ENCODE results near the gene FBXO21.

DNA sequence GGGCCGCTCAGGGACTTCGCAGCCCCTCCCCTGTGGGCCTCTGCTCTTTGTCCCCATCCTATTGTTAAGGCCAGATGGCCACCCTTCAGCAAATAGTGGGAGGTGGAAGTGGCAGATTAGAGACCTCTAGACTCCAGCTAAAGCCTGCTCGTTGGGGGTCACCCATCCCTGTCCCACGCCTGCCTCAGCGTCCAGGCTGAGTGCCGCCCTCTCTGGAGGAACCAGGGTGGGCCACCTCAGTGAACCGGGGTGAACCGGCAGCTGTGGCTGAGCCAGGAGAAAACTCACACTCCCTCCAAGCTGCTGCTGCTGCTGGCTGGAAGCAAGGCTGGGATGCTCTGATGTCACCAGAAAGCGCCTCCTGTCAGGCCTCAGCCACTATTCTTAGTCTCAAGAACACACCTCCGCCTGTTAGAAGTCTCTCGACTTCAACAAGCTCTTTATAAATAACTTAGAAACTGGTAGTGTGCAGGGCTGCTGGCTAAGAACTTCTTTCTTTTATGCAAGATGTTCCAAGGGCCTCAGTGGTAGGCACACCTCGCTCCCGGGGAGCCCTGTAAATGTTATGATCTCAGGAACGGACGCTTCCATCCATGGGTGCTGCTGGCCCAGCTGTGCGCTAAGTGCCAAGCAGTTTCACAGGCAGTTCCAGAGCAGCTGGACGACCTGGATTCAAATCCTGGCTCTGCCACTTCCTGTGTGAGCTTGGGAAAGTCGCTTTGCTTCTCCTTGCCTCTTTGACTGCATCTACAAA lies 71.3 kb downstream of the FBXO21 start:
- TF ChIP-seq POLR2A (IDR thresholded peaks at IDR 0.05), result no peak
- TF ChIP-seq, protein P1, sequence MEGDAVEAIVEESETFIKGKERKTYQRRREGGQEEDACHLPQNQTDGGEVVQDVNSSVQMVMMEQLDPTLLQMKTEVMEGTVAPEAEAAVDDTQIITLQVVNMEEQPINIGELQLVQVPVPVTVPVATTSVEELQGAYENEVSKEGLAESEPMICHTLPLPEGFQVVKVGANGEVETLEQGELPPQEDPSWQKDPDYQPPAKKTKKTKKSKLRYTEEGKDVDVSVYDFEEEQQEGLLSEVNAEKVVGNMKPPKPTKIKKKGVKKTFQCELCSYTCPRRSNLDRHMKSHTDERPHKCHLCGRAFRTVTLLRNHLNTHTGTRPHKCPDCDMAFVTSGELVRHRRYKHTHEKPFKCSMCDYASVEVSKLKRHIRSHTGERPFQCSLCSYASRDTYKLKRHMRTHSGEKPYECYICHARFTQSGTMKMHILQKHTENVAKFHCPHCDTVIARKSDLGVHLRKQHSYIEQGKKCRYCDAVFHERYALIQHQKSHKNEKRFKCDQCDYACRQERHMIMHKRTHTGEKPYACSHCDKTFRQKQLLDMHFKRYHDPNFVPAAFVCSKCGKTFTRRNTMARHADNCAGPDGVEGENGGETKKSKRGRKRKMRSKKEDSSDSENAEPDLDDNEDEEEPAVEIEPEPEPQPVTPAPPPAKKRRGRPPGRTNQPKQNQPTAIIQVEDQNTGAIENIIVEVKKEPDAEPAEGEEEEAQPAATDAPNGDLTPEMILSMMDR (IDR thresholded peaks at IDR 0.05 in 4 of 5, conservative IDR thresholded peaks at IDR 0.05 in 1 of 5), result no peak

Measured in gastrocnemius medialis (tissue), 4 donors.